ENCODE results near the gene ABCD1.
"Not testable (repeated sequence)": the region's sequence is repeated elsewhere in the genome, so short reads cannot be mapped to it uniquely, and the experiment has no call there.

The ABCD1 gene

GRCh38 chrX:153736071-153736820 lies 11.6 kb downstream of the ABCD1 start:
- no peak for DNase-seq

GRCh38 chrX:153736871-153737441 lies 12.3 kb downstream of the ABCD1 start:
- DNase-seq = no peak

GRCh38 chrX:153738056-153738605 lies 13.5 kb downstream of the ABCD1 start:
- DNase-seq = no peak

DNA sequence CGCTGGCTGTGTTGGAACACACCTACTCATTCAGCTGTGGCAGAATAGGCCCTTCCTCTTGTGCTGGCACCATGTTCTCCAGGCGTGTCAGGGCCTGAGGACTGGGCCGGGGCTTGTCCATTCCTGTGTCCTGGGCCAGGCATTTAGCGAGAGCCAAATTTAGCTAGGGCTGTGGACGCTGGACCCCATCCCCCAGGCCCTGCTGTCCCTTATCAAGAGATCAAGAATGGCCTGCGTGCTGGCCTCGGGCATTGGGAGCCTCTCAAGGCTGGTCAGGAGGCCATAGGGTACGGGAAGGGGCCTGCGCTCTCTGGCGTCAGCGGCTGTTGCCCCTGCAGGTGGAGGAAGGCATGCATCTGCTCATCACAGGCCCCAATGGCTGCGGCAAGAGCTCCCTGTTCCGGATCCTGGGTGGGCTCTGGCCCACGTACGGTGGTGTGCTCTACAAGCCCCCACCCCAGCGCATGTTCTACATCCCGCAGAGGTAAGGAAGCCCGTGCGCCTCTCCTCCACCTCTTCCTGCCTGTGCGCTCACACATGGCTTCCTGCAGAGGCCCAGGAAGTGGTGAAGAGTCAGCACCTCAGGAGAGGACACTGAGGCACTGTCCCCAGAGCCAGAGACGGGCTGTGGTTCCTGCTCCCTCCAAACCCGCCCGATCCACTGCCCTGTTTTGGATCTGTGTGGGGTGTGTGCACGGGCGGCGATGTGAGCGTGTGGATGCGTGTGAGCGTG lies 15.3 kb downstream of the ABCD1 start:
- DNase-seq = no peak

- no peak for DNase-seq
Measured at GRCh38 chrX:153740631-153741222, 16.1 kb downstream of the ABCD1 start.

- no peak for DNase-seq
Measured at GRCh38 chrX:153741446-153741845, 16.8 kb downstream of the ABCD1 start.

DNA sequence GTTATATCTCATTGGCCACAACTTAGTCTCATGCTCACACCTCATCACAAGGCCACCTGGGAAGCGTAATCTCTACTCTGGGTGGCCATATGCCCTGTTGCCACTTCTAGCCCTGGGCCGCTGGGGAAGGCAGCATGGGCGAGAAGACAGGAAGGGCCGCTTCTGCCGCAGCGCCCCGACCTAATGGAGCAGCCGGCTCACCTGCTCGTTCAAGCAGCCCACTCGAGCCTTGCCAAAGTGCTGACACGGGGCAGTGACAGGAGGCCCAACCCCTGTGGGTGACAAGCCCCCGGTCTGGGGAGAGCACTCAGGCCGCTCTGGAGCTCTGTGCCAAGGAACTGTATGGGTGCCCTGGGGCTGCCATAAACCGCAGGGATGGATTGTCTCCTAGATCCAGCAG lies 17.5 kb downstream of the ABCD1 start:
- DNase-seq = not testable (repeated sequence)

DNA sequence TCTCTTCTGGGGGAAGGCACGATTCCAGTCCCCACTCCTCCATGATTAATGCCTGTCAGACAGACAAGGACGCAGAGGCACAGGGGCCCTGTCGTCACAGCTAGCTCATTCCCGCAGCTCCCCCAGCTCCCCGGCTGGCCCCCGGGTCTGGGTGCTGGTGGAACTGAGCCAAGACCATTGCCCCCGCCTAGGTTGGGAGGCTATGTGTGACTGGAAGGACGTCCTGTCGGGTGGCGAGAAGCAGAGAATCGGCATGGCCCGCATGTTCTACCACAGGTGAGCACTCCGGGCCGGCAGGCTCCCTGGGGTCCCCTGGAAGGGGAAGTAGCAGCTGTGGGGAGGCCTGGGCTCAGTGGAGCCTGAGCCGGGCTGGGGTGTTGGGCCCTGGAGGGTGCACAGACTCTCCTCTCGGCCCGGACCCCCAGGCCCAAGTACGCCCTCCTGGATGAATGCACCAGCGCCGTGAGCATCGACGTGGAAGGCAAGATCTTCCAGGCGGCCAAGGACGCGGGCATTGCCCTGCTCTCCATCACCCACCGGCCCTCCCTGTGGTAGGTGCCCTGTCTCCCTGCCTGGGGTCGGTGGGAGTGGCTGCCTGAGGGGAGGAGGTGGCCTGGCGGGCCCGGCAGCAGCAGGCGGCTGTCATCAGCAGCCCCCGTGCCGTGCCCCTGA lies 18.3 kb downstream of the ABCD1 start:
- DNase-seq = not testable (repeated sequence)

GRCh38 chrX:153743468-153744209 lies 19.0 kb downstream of the ABCD1 start:
- not testable (repeated sequence) for DNase-seq

DNA sequence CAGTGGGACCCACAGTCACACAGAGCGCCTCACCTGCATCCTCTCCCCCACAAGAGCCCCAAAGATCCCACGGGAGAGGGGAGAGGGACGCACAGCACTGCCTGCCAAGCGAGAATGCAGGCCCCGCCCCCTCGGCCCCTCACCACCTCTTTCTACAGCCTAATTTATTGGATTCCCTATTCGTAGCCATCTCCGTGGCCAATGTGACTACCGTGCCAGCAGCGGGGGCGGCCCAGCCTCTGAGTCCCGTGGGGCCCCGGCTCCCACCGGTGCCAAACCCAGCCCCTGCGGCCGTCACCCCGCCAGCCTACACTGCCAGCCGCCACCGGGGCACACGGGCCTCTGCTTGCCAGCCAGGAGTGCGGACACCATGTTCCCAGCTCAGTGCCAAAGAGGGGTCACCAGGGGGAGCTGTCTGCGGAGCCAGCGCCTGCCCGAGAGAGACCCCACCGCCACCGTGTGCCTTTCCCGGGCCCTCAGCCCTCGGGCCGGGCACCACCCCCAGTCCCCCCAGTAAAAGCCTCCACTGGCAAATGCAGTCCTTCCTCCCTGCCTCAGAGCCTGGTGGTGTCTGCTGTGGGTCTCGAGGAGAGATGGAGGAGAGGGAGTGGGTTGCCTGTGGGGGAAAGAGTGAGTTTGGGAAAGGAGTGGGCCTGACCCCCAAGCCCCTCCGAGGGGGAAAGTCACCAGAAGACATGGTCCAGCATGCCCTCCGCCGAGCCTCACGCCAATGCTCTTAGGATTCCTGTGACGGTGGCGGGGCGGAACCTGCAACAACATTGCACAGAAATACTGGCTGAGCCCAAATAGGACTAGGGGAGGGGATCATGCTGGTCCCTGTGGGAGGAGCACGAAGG lies 19.8 kb downstream of the ABCD1 start:
- DNase-seq = peak; percentile 20

DNA sequence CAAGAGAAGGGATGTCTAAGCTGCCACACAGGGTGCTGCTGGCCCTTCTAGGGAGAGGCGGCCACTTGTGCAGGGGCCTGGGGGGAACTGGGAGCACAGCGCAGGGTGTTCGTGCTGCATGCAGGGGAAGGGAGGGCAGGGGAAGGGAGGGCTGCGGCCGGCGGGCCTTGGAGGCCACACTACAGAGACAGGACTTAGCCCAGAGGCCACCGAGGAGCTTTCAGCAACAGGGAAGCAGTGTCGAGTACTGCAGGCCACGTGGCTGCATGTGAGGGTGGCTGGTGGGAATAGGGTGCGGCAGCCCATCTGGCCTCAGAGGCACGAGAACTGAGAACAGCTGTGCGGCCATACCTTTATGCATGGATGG lies 20.4 kb downstream of the ABCD1 start:
- not testable (repeated sequence) for DNase-seq

- DNase-seq = no peak
Measured at GRCh38 chrX:153746359-153746758, 21.7 kb downstream of the ABCD1 start.

- DNase-seq = not testable (repeated sequence)
Measured at GRCh38 chrX:153746991-153747390, 22.3 kb downstream of the ABCD1 start.

- DNase-seq = not testable (repeated sequence)
Measured at GRCh38 chrX:153749017-153749416, 24.4 kb downstream of the ABCD1 start.

- no peak for DNase-seq
Measured at GRCh38 chrX:153750127-153750774, 25.6 kb downstream of the ABCD1 start.

DNA sequence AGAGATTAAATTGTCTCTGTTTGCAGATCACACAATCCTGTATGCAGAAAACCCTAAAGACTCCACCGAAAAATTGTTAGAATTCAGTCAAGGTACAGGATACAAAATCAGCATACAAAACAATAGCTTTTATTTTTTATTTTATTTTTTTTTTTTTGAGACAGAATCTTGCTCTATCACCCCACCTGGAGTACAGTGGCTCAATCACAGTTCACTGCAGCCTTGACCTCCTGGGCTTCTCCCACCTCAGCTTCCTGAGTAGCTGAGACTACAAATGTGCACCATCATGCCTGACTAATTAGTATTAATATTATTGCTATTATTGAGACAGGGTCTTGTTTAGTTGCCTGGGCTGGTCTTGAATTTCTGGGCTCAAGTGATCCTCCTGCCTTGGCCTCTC lies 30.5 kb downstream of the ABCD1 start:
- DNase-seq = no peak

DNA sequence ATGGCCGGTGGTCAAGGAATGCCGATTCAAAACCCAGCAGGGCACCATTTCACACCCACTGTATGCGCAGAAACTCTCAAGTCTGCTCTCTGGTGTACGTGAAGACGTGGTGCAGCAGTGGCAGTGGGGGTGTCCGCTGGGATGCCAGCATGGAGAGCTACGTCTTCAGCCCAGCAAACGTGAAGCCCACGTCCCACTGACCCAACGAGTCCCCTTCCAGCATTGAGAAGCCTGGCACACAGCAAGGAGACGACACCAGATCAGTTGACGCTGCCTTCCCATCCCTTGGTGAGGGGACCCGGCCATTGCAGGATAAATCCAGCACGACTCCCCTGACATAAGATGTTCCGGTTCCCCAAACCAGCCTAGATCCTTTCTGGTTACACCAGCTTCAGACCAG lies 37.2 kb downstream of the ABCD1 start:
- no peak for DNase-seq

DNA sequence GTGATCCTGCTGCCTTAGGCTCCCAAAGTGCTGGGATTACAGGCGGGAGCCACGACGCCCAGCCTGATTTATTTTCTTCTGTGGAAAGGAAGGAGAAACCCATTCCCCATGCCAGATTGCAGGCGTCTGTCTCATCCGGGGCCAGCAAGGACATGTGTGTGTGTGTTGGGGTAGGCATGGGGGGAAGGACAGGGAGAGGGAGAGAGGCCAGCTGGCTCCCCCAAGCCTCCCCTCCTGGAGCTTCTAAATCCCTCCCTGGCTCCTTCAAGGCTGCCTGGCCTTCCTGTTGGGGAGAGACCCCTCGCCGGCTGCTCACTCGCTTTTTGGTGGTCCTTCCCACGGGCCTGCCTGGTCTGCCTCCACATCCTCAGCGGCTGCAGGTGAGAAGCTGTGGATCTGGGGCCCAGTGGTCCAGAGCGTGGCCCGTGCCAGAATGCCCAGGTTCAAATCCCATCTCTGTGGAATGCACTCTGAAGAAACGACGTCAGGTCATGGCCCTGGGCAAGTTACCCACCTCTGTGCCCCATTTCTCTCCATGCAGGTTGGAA lies 38.0 kb downstream of the ABCD1 start:
- DNase-seq = no peak

DNA sequence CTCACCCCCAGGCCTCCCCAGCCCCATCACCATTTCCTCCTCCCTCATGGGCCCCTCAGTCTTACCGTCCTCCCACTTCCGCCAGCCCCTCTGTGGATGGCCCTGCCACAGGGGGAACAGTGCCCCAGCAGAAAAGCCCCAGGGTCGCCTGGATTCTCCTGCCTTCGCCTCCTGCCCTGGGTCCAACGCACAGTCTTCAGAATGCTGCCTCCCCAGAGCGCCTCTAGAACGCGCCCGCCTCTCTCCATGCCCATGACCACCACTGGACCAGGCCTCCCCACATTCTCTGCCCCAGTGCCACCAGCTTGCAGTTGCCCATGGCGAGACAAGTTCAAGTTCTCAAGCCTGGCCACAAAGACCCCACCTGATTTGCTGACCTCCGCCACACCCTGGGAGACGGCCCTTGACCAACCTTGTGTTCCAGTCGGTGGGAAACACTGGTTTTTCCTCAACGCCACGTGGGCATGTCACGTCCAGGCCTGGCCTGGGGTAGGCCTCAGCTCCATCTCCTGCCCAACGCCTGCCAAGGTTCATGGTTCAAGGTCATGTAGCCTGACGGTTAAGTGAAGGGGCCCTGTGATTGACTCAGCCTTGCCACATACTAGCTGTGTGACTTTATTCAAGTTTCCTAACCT lies 38.8 kb downstream of the ABCD1 start:
- DNase-seq = no peak
